Measurements from ENCODE around the gene SLC7A11.
"Not testable (repeated sequence)": the region's sequence is repeated elsewhere in the genome, so short reads cannot be mapped to it uniquely, and the experiment has no call there.

SLC7A11 gene

GRCh38 chr4:138224614-138225013, 17.5 kb downstream of the SLC7A11 start:
- no peak for TF ChIP-seq CTCF (IDR thresholded peaks at IDR 0.05; ENCODE audit: borderline replicate concordance, control extremely low read depth, extremely low read depth, insufficient read depth, missing control alignments)
- in situ Hi-C loops (cut with MboI; ENCODE audit: low sequenced_read_pairs, unreplicated experiment), result no loop called here
- no peak for DNase-seq (ENCODE audit: low spot score)

GRCh38 chr4:138223231-138223910, 18.8 kb downstream of the SLC7A11 start:
- DNase-seq (ENCODE audit: low spot score), result no peak
- in situ Hi-C loops (cut with MboI; ENCODE audit: low sequenced_read_pairs, unreplicated experiment), result no loop called here
- no peak for TF ChIP-seq CTCF (IDR thresholded peaks at IDR 0.05; ENCODE audit: borderline replicate concordance, control extremely low read depth, extremely low read depth, insufficient read depth, missing control alignments)

- no peak for TF ChIP-seq CTCF (IDR thresholded peaks at IDR 0.05; ENCODE audit: borderline replicate concordance, control extremely low read depth, extremely low read depth, insufficient read depth, missing control alignments)
- DNase-seq (ENCODE audit: low spot score), result no peak
- in situ Hi-C loops (cut with MboI; ENCODE audit: low sequenced_read_pairs, unreplicated experiment), result no loop called here
Observed at GRCh38 chr4:138222046-138222445, 20.1 kb downstream of the SLC7A11 start.

GRCh38 chr4:138218976-138219375, 23.2 kb downstream of the SLC7A11 start:
- in situ Hi-C loops (cut with MboI; ENCODE audit: low sequenced_read_pairs, unreplicated experiment), result no loop called here
- TF ChIP-seq CTCF (IDR thresholded peaks at IDR 0.05; ENCODE audit: borderline replicate concordance, control extremely low read depth, extremely low read depth, insufficient read depth, missing control alignments), result no peak
- DNase-seq (ENCODE audit: low spot score), result no peak

GRCh38 chr4:138217567-138217966, 24.6 kb downstream of the SLC7A11 start:
- in situ Hi-C loops (cut with MboI; ENCODE audit: low sequenced_read_pairs, unreplicated experiment), result no loop called here
- no peak for DNase-seq (ENCODE audit: low spot score)
- TF ChIP-seq CTCF (IDR thresholded peaks at IDR 0.05; ENCODE audit: borderline replicate concordance, control extremely low read depth, extremely low read depth, insufficient read depth, missing control alignments), result no peak

- no peak for TF ChIP-seq CTCF (IDR thresholded peaks at IDR 0.05; ENCODE audit: borderline replicate concordance, control extremely low read depth, extremely low read depth, insufficient read depth, missing control alignments)
- DNase-seq (ENCODE audit: low spot score), result no peak
- in situ Hi-C loops (cut with MboI; ENCODE audit: low sequenced_read_pairs, unreplicated experiment), result no loop called here
Observed at GRCh38 chr4:138216272-138216867, 25.8 kb downstream of the SLC7A11 start.

- DNase-seq (ENCODE audit: low spot score); in situ Hi-C loops (cut with MboI; ENCODE audit: low sequenced_read_pairs, unreplicated experiment): not testable (repeated sequence)
Observed at GRCh38 chr4:138210576-138210975, 31.6 kb downstream of the SLC7A11 start.
